ENCODE results near the gene ARHGAP22. TPM values are rescaled to one million over a fixed set of nuclear protein-coding genes. Genes with fewer than 3 reads are reported as not detected.

The ARHGAP22 gene
- total RNA-seq, 1 donor from 2014 or later: 3.8 TPM

DNA sequence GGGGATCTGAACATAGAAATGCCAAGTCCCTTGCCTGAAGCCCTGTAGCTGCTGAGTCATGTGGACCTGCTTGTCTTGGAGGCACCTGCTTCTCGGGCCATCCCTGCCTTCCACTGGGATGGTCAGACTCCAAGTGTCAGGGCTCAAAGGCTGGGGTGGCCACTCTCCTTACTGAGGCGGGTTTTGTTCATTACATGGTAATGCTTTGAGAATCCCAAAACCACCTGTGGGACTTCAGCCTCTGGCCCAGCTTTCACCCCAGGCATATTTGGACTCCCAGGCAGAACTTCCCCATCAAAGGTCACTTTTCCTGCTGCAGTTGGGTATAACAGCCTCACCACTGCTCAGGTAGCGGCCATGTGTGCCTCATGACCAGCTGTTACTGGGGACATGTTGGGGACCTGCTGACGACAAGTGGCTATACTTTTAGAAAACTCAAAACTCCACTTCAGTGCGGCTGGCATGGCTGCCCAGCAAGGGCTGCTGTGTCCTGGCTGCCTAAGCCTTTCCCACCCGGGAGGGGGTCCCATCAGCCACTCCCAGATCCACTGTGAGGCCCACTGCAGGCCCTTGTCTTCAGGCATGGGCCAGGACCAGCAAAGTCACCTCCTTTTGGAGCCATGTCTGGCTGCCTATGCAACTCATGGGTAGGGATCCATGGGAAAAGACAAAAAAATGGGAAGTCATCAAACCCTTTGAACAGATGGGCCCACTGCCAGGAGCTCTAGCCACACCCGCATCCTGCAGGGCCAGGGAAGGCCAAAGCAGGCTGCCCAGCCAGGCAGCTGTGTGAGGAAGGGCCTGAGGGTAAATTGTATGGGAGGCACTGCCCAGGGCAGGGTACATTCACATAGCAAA, 96.7 kb downstream of the ARHGAP22 start:
- H3K4me1 ChIP-seq: peaks cover 21% of the 10 kb centered on the region
- DNase-seq: peak; percentile 53
- H3K27ac ChIP-seq (replicated peaks): no peak overlapping the region
- intact Hi-C loops (cut with micrococcal nuclease): loop anchor here (10.0 kb wide), 1 partner anchor 143 kb away; no protein-coding TSS in a partner anchor
- H3K4me3 ChIP-seq: no peak overlapping the region
- TF ChIP-seq, protein P1, sequence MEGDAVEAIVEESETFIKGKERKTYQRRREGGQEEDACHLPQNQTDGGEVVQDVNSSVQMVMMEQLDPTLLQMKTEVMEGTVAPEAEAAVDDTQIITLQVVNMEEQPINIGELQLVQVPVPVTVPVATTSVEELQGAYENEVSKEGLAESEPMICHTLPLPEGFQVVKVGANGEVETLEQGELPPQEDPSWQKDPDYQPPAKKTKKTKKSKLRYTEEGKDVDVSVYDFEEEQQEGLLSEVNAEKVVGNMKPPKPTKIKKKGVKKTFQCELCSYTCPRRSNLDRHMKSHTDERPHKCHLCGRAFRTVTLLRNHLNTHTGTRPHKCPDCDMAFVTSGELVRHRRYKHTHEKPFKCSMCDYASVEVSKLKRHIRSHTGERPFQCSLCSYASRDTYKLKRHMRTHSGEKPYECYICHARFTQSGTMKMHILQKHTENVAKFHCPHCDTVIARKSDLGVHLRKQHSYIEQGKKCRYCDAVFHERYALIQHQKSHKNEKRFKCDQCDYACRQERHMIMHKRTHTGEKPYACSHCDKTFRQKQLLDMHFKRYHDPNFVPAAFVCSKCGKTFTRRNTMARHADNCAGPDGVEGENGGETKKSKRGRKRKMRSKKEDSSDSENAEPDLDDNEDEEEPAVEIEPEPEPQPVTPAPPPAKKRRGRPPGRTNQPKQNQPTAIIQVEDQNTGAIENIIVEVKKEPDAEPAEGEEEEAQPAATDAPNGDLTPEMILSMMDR (IDR thresholded peaks at IDR 0.05; ENCODE audit: borderline replicate concordance): no peak
- no peaks in the 10 kb centered on the region for H3K27me3 ChIP-seq (ENCODE audit: low read depth)
- H3K9me3 ChIP-seq (replicated peaks): peaks cover 2% of the 10 kb centered on the region
- no peaks in the 10 kb centered on the region for H3K36me3 ChIP-seq

GRCh38 chr10:48507494-48507893, 97.4 kb downstream of the ARHGAP22 start:
- no peak overlapping the region for H3K27ac ChIP-seq (replicated peaks)
- H3K27me3 ChIP-seq (ENCODE audit: low read depth): no peaks in the 10 kb centered on the region
- intact Hi-C loops (cut with micrococcal nuclease): loop anchor here (10.0 kb wide), 1 partner anchor 143 kb away; no protein-coding TSS in a partner anchor
- no peak for DNase-seq
- peaks cover 21% of the 10 kb centered on the region for H3K4me1 ChIP-seq
- no peaks in the 10 kb centered on the region for H3K9me3 ChIP-seq (replicated peaks)
- TF ChIP-seq, protein P1 (IDR thresholded peaks at IDR 0.05; ENCODE audit: borderline replicate concordance): no peak
- no peak overlapping the region for H3K4me3 ChIP-seq
- H3K36me3 ChIP-seq: no peaks in the 10 kb centered on the region

GRCh38 chr10:48506147-48506917, 98.5 kb downstream of the ARHGAP22 start:
- DNase-seq: no peak
- H3K4me1 ChIP-seq: peaks cover 21% of the 10 kb centered on the region
- no peaks in the 10 kb centered on the region for H3K36me3 ChIP-seq
- H3K9me3 ChIP-seq (replicated peaks): no peaks in the 10 kb centered on the region
- TF ChIP-seq, protein P1 (IDR thresholded peaks at IDR 0.05; ENCODE audit: borderline replicate concordance): peak; percentile 38
- H3K27ac ChIP-seq (replicated peaks): no peak overlapping the region
- H3K27me3 ChIP-seq (ENCODE audit: low read depth): no peaks in the 10 kb centered on the region
- intact Hi-C loops (cut with micrococcal nuclease): loop anchor here (10.0 kb wide), 1 partner anchor 142 kb away; no protein-coding TSS in a partner anchor
- no peak overlapping the region for H3K4me3 ChIP-seq

GRCh38 chr10:48505394-48506112, 99.3 kb downstream of the ARHGAP22 start:
- TF ChIP-seq, protein P1 (IDR thresholded peaks at IDR 0.05; ENCODE audit: borderline replicate concordance): no peak
- Histone ChIP-seq H3K9me3 (replicated peaks) (no peaks in the 10 kb centered on the region), H3K36me3 (no peaks in the 10 kb centered on the region), H3K27me3 (ENCODE audit: low read depth) (no peaks in the 10 kb centered on the region), H3K27ac (replicated peaks) (no peak overlapping the region), H3K4me1 (peaks cover 21% of the 10 kb centered on the region), H3K4me3 (no peak overlapping the region)
- DNase-seq: no peak
- intact Hi-C loops (cut with micrococcal nuclease): loop anchor here (10.0 kb wide), 1 partner anchor 141 kb away; no protein-coding TSS in a partner anchor
